Stimulated activated naive B cell treated with anti-CD40 and anti-IgM and Interleukin-4, amounts not matched to agents 10 μg/mL and 1 μg/mL and 100 μg/mL, for 72 hours (primary cell): ENCODE measurements around the gene PPP1R14B.

Experiments used
- ATAC-seq, 2 donors: fragments of 150-1000 bp; cut with Tn5 transposase; replicated peaks; 2 replicates each; pipeline ENCODE4 v1.10.0; 2021; ENCODE audit warnings: moderate library complexity in 1 of 2
- DNase-seq: peaks from one replicate; pipeline ENCODE4 v3.0.0; 2021
- H3K27ac Mint-ChIP-seq: one replicate; pipeline ENCODE4 v1.8.0; 2022; ENCODE audit warnings: mild to moderate bottlenecking, mixed read lengths
- H3K27me3 Mint-ChIP-seq, 2 donors: one replicate each; pipeline ENCODE4 v1.8.0; 2022; ENCODE audit warnings: mixed read lengths in 2 of 2
- H3K36me3 Mint-ChIP-seq, 2 donors: one replicate each; pipeline ENCODE4 v1.8.0; 2022; ENCODE audit warnings: mixed read lengths in 2 of 2, mild to moderate bottlenecking in 1 of 2
- H3K4me1 Mint-ChIP-seq, 2 donors: one replicate each; pipeline ENCODE4 v1.8.0; 2022; ENCODE audit warnings: mixed read lengths in 2 of 2, mild to moderate bottlenecking in 1 of 2
- H3K4me3 Mint-ChIP-seq, 2 donors: one replicate each; pipeline ENCODE4 v1.8.0; 2022; ENCODE audit warnings: mild to moderate bottlenecking in 2 of 2, mixed read lengths in 2 of 2, moderate library complexity in 1 of 2
- H3K9me3 Mint-ChIP-seq, 2 donors: one replicate each; pipeline ENCODE4 v1.8.0; 2022; ENCODE audit warnings: mixed read lengths in 2 of 2, mild to moderate bottlenecking in 1 of 2

Gene PPP1R14B

DNA sequence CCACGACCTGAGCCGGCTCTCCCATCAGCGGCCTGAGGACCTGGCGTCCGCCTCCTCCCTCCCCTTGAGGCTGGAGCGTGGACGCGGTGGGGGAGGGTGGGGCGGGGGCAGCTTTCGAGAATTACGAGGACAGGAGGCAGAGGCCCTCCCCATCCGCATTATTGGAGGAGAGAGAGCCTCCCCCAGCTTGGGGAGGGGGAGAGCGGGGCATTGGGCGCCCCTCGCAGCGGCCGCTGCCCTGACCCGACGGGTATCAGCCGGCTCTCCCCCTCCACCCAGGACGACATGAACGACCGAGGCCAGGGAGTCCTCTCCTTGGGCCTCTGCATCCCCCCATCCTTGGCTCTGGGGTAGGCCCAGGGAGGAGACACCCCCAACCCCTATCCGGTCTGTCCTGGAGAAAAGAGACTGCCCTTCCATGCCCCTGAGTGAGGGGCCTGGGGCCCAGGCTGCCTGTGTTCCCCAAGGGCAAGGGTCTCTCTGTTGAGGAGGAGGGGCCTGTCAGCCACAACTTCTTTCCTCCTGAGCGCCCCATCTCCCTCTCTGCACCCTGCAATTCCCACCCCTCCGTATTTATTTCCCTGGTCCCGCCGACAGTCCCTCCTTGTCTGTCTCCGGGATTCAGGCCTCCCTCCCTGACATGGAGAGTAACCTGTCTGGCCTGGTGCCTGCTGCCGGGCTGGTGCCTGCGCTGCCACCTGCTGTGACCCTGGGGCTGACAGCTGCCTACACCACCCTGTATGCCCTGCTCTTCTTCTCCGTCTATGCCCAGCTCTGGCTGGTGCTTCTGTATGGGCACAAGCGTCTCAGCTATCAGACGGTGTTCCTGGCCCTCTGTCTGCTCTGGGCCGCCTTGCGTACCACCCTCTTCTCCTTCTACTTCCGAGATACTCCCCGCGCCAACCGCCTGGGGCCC is 39.4 kb upstream of the PPP1R14B start:
- Mint-ChIP-seq H3K27me3 (peaks cover 7 to 9% of the 10 kb centered on the region in 2 donors), H3K9me3 (no peaks in the 10 kb centered on the region), H3K4me1 (peaks cover 27 to 50% of the 10 kb centered on the region in 2 donors), H3K36me3 (peaks cover 9 to 30% of the 10 kb centered on the region in 2 donors), H3K4me3 (peak overlapping the region; percentile 92 to 93), H3K27ac (peak overlapping the region; percentile 91)
- ATAC-seq (no peak), DNase-seq (no peak)

DNA sequence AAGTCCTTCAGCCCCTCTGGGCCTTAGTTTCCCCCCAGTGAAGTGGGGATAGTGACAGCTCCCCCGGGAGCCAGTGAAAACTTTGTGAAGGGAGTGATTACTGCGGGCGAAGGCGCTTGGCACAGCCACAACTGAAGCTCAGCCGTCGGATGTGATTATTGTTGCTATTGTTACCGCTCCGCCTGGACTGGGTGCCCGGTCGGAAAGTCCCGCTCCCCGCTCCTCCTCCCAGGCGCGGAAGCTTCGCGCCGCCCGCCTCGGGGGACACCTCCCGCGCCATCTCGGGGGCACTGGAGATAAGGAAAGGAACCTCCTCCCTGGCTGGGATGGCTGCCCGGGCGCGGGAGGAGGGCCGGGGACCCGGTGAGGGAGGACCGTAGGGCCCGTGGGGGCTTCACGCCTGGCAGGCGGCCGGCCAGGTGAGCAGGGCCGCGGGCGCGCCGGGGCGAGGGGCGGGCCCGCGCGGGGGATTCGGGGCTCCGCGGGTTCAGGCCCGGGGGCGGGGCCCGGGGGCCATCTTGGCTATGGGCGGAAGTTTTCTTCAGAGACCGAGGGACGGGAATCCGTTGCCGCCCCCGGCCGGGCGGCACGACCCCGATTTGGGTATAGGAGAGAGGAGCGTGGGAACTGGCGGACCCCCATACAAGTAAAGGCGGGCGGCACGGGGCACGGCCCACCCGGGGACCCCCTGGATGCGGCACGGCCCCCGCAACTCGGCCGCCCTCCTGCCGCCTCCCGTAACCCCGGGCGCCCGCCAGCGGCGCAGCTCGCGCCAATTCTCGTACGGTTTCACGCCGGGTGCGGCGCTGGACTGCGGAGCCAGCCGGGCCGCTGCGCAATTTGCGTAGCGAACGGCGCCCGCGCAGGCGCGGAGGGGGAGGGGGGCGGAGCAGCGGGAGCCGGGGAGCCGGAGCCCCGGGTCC is 38.5 kb upstream of the PPP1R14B start, which contains the start of gene GPR137:
Gene GPR137 (plus strand): TSS at position 887 of the 923 bp plus-strand sequence. CDS start 677 bp downstream, outside the sequence.
- DNase-seq (peak; percentile 85), ATAC-seq (peak; percentile 70 to 73)
- Mint-ChIP-seq H3K4me3 (peak within 1 kb of the TSS; percentile 92 to 93), H3K4me1 (peaks cover 24 to 43% of the 10 kb centered on the region in 2 donors), H3K27ac (peak within 1 kb of the TSS; percentile 97), H3K36me3 (peaks cover 14 to 29% of the 10 kb centered on the region in 2 donors), H3K27me3 (no peaks in the 10 kb centered on the region), H3K9me3 (no peaks in the 10 kb centered on the region)

DNA sequence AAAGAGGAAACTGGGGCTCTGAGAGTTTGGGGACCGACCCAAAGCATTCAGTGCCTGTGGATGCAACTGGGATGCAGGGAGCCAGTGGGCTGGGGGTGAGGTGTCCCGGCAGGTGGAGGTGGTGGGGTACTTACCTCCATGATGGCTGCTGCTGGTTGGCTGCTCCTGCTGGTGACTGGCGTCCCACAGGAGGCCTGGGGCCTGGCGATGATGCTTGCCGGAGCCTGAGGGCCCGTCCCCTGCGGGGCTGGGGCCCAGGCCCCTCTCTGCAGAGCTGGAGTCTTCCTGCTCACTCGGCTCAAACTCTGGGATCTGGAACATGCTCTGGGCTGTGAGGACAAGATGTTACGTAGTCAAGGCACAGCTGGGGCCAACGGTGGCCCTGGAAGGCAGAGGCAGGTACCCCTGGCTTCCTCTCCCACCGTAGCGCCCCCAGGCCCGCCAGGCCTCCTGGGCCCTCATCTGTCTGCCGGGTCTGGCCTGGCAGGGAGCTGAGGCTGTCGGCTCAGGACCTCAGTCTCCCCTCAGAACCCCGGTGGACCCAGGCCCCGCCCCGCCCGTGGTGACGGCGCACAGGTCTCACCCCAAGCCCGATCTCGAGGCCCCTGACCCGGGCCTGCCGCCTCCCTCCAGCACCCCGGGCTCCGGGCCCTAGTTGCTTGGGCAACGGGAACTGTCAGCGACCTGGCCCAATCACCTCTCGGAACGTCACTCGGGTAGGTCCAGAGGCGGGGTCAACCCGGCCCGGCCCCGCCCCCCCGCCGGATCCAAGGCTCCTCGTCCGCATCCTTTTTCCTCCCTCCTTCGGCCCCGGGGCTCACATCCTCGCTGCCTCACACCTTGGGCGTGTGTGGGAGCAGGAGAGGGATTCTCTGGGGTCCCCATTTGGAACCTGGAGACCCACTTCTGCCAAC is 37.6 kb upstream of the PPP1R14B start, which contains the start of gene BAD:
Gene BAD (minus strand): TSS at position 618 of the 914 bp plus-strand sequence. CDS start 297 bp downstream, at position 321.
- H3K27me3 Mint-ChIP-seq, result no peaks in the 10 kb centered on the region
- DNase-seq (peak; percentile 88), ATAC-seq (peak; percentile 89 to 91)
- H3K4me3 Mint-ChIP-seq, result peak within 1 kb of the TSS; percentile 92 to 93
- H3K4me1 Mint-ChIP-seq, result peaks cover 24 to 43% of the 10 kb centered on the region in 2 donors
- H3K36me3 Mint-ChIP-seq, result peaks cover 17 to 27% of the 10 kb centered on the region in 2 donors
- H3K27ac Mint-ChIP-seq, result peak within 1 kb of the TSS; percentile 97
- H3K9me3 Mint-ChIP-seq, result no peaks in the 10 kb centered on the region

DNA sequence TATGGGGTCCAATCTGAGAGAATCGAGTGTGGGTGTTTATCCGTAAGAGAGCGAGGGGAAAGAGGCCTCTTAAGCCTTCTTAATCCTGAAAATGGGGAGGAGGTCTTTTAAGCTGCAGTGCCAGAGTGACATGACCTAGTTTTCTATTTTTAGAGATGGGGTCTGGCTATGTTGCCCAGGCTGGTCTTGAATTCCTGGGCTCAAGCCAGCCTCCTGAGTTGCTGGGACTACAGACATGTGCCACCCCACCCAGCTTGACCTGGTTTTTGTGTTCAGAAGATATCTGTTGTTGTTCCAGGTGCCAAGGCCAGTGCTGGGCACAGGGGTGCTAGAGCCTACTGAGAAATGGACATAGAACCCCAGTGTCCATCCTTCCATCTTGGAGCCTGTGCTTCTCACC is 36.3 kb upstream of the PPP1R14B start:
- Mint-ChIP-seq H3K27ac (no peak overlapping the region), H3K4me1 (peaks cover 25 to 47% of the 10 kb centered on the region in 2 donors), H3K27me3 (no peaks in the 10 kb centered on the region), H3K4me3 (peak overlapping the region; percentile 45 to 68), H3K9me3 (no peaks in the 10 kb centered on the region), H3K36me3 (peaks cover 19 to 30% of the 10 kb centered on the region in 2 donors)
- ATAC-seq (no peak), DNase-seq (no peak)

GRCh38 chr11:64281957-64282770 is 35.4 kb upstream of the PPP1R14B start:
- Mint-ChIP-seq H3K4me3 (no peak overlapping the region), H3K4me1 (peaks cover 23 to 41% of the 10 kb centered on the region in 2 donors), H3K27me3 (no peaks in the 10 kb centered on the region), H3K27ac (no peak overlapping the region), H3K36me3 (peaks cover 19 to 30% of the 10 kb centered on the region in 2 donors), H3K9me3 (no peaks in the 10 kb centered on the region)
- DNase-seq, result no peak
- ATAC-seq, result no peak

- DNase-seq, result no peak
- no peak overlapping the region for H3K27ac Mint-ChIP-seq
- no peaks in the 10 kb centered on the region for H3K9me3 Mint-ChIP-seq
- H3K4me1 Mint-ChIP-seq, result peaks cover 10 to 30% of the 10 kb centered on the region in 2 donors
- no peaks in the 10 kb centered on the region for H3K27me3 Mint-ChIP-seq
- H3K4me3 Mint-ChIP-seq, result no peak overlapping the region
- no peak for ATAC-seq
- peaks cover 22 to 32% of the 10 kb centered on the region in 2 donors for H3K36me3 Mint-ChIP-seq
Measured at GRCh38 chr11:64278576-64279190, 31.9 kb upstream of the PPP1R14B start.

DNA sequence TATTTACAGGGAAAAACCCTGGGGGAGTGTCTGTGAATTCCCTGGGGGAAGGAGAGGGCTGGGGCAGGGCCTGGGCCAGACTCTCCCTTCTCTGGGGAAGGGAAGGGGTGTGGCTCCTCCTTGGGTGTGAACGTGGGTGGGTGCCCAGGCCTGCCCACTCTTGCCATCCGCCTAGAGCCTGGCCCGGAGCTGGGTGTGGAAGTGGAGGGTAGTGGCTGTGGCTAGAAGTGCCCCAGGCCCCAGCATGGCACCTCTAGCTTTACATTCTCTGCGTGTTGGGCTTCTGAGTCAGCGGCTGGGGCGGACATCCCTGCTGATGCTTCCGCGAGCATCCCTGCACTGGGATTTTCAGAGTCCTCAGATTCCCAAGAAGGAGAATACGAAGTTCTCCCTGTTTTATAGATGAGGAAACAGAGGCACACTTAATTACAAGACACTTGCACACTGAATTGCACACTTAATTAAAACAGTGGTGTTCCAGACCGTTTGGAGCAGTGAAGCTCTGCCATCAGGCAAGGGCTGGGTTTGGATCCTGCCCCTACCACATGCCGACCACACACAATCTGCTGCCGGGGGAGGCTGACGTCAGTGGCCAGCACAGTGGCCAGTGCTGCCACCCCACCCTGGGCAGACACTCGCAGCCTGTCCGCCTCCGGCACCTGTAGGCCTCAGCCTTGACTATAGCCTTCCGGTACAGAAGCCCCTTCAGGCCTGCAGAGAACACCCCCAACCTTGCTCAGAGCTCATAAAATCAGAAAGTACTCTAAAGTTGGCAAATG is 30.1 kb upstream of the PPP1R14B start:
- no peak for ATAC-seq
- no peak overlapping the region for H3K27ac Mint-ChIP-seq

DNA sequence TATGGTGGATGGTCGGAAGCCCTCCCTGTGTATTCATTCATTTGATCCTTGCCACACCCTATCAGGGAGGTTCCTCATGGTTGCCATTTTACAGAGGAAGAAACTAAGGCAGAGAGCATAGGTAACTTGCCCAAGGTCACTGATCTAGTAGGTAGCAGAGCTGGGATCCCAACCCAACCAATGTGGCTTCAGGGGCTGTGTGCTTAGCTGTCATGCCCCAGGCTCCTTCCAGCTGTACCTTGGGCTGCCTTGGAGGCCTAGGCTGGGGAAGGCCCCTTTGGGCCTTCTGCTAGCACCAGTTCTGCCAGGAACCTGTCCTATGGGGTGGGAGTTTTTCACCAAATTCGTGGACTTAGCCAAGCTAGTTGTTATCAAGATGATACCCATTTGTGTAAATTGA is 29.1 kb upstream of the PPP1R14B start:
- H3K4me3 Mint-ChIP-seq, result no peak overlapping the region
- H3K36me3 Mint-ChIP-seq, result peaks cover 12 to 16% of the 10 kb centered on the region in 2 donors
- ATAC-seq (no peak), DNase-seq (no peak)
- no peak overlapping the region for H3K27ac Mint-ChIP-seq
- no peaks in the 10 kb centered on the region for H3K27me3 Mint-ChIP-seq
- no peaks in the 10 kb centered on the region for H3K9me3 Mint-ChIP-seq
- H3K4me1 Mint-ChIP-seq, result peaks cover 8 to 24% of the 10 kb centered on the region in 2 donors

More for the DNA sequence above, 30.1 kb upstream of the PPP1R14B start:
- H3K4me1 Mint-ChIP-seq, result peaks cover 6 to 25% of the 10 kb centered on the region in 2 donors
- H3K36me3 Mint-ChIP-seq, result peaks cover 20 to 25% of the 10 kb centered on the region in 2 donors
- H3K4me3 Mint-ChIP-seq, result no peak overlapping the region
- no peak for DNase-seq
- H3K9me3 Mint-ChIP-seq, result no peaks in the 10 kb centered on the region
- H3K27me3 Mint-ChIP-seq, result no peaks in the 10 kb centered on the region

DNA sequence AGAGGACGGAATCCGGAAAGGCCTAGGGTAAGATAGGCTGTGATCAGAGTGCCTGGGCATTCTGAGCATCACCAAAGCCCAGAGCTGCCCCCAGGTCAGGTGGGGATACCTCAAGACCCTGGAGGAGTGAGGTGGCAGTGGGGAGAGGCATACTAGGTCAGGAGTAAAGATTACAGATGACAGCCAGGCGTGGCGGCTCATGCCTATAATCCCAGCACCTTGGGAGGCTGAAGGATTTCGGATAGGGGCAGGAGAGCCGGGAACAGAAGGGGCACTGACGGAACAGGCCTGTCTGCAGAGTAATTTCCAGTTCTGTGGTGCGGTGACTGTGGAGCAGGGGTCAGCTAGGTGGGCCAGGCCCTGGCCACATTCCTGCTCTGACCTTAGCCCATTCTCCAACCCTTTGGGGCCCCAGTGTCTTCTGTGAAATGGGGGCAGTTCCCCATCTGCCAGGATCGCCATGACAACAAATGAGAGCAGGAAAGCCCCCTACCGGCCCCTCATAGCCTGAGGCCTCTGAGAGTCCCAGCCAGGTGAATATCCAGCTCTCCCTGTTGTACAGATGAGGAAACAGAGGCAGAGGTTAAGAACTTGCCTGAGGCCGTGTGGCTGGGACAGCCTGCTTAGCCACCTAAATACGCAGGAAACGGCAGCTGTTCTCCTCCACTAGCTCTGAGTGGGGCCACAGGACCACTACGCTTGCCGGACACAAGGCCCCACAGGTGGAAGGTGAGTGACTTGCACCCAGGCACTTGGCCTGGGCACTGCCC is 28.5 kb upstream of the PPP1R14B start:
- Mint-ChIP-seq H3K27ac (no peak overlapping the region), H3K36me3 (peaks cover 12 to 19% of the 10 kb centered on the region in 2 donors), H3K27me3 (no peaks in the 10 kb centered on the region), H3K4me3 (no peak overlapping the region), H3K9me3 (no peaks in the 10 kb centered on the region), H3K4me1 (peaks cover 10 to 27% of the 10 kb centered on the region in 2 donors)
- DNase-seq, result no peak
- ATAC-seq, result no peak

DNA sequence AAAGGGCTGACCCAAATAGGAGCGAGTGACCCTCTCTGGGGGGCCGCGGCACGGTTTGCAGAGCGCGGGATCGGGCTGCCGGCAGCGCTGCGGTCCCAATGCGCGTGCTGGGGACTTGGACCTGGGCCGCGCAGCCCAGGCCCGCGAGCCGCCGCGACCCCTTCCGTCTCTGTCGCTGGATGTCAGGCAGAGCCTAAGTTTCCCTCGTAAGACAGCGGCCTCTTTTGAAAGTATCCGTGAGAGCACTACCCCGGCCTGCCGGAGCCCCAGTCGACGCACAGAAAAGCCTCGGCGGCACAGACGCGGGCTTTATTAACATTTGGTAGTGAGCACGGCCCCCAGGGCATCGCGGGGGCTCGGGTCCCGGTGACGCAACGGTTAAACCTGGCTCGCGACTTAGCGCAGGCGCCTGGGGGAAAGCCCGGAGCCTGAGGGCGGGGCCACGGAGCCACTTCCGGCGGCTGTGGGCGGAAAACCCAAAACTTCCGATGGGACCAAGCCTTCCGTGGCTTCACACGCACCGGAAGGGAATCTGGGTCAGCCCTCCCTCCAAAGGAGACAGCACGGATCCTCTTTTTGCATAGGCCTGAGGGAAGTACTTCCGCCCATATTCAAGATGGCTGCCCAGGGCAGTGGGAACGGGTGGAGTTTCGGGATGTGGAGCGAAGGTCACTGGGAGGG is 22.9 kb upstream of the PPP1R14B start:
- peak; percentile 98 for DNase-seq
- peak; percentile 78 to 80 for ATAC-seq
- peaks cover 25 to 40% of the 10 kb centered on the region in 2 donors for H3K4me1 Mint-ChIP-seq
- H3K27ac Mint-ChIP-seq, result peak overlapping the region; percentile 98
- peak overlapping the region; percentile 95 to 99 for H3K4me3 Mint-ChIP-seq
- no peaks in the 10 kb centered on the region for H3K27me3 Mint-ChIP-seq
- no peaks in the 10 kb centered on the region for H3K9me3 Mint-ChIP-seq
- H3K36me3 Mint-ChIP-seq, result peaks cover 29 to 31% of the 10 kb centered on the region in 2 donors
